ENCODE measurements around the gene GPHN. TPM values are rescaled to one million over a fixed set of nuclear protein-coding genes. Genes with fewer than 3 reads are reported as not detected.

GPHN gene
- total and polyA plus RNA-seq, 2 of the 4 experiments (the other 2 are of a cell fraction): 8.0 to 8.1 TPM

DNA sequence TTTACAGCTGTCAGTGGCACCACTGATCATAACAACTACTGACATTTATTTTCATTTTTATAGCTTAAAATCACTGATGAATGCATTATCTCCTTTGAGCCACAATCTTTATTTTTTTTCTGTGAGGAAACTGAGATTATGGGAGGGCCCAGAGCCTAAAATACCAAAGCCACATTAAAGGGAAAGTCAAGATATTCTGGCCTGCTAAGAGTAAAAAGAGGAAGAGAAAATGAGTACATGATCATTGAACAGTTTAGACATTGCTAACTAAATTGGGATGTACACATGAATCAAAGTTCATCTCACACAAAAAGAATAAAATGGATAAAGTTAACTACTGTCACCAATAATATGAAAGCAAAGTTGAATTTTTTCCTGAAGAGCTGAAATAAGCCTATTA, 510.8 kb downstream of the GPHN start:
- H3K23ac ChIP-seq (ENCODE audit: low read depth, low read length): no peak overlapping the region
- intact Hi-C loops (cut with micrococcal nuclease) (no loop called here), dilution Hi-C loops (cut with HindIII; ENCODE audit: low sequenced_read_pairs, unreplicated experiment) (no loop called here), in situ Hi-C loops (cut with MboI; ENCODE audit: low sequenced_read_pairs) (no loop called here)
- no peak overlapping the region for H4K8ac ChIP-seq (ENCODE audit: low read depth in 2 of 2, low read length in 2 of 2)
- TF ChIP-seq, protein P1, sequence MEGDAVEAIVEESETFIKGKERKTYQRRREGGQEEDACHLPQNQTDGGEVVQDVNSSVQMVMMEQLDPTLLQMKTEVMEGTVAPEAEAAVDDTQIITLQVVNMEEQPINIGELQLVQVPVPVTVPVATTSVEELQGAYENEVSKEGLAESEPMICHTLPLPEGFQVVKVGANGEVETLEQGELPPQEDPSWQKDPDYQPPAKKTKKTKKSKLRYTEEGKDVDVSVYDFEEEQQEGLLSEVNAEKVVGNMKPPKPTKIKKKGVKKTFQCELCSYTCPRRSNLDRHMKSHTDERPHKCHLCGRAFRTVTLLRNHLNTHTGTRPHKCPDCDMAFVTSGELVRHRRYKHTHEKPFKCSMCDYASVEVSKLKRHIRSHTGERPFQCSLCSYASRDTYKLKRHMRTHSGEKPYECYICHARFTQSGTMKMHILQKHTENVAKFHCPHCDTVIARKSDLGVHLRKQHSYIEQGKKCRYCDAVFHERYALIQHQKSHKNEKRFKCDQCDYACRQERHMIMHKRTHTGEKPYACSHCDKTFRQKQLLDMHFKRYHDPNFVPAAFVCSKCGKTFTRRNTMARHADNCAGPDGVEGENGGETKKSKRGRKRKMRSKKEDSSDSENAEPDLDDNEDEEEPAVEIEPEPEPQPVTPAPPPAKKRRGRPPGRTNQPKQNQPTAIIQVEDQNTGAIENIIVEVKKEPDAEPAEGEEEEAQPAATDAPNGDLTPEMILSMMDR (conservative IDR thresholded peaks at IDR 0.05; ENCODE audit: low read depth, low read length): no peak
- TF ChIP-seq CHD1 (IDR thresholded peaks at IDR 0.05; ENCODE audit: low read depth, low read length): no peak
- TF ChIP-seq FOS (IDR thresholded peaks at IDR 0.05; ENCODE audit: low read depth, low read length): no peak
- TF ChIP-seq SMC3 (IDR thresholded peaks at IDR 0.05; ENCODE audit: low read depth, low read length): no peak
- no peak for TF ChIP-seq RCOR1 (IDR thresholded peaks at IDR 0.05; ENCODE audit: insufficient replicate concordance, low read length)
- TF ChIP-seq BHLHE40 (IDR thresholded peaks at IDR 0.05; ENCODE audit: low read depth, low read length): no peak
- no peak for TF ChIP-seq RFX5 (IDR thresholded peaks at IDR 0.05; ENCODE audit: low read depth, low read length)
- TF ChIP-seq RAD21 (IDR thresholded peaks at IDR 0.05; ENCODE audit: low read length): no peak
- TF ChIP-seq, protein P2, sequence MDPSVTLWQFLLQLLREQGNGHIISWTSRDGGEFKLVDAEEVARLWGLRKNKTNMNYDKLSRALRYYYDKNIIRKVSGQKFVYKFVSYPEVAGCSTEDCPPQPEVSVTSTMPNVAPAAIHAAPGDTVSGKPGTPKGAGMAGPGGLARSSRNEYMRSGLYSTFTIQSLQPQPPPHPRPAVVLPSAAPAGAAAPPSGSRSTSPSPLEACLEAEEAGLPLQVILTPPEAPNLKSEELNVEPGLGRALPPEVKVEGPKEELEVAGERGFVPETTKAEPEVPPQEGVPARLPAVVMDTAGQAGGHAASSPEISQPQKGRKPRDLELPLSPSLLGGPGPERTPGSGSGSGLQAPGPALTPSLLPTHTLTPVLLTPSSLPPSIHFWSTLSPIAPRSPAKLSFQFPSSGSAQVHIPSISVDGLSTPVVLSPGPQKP (IDR thresholded peaks at IDR 0.05; ENCODE audit: borderline replicate concordance, low read depth, low read length): no peak
- TF ChIP-seq, protein P3, sequence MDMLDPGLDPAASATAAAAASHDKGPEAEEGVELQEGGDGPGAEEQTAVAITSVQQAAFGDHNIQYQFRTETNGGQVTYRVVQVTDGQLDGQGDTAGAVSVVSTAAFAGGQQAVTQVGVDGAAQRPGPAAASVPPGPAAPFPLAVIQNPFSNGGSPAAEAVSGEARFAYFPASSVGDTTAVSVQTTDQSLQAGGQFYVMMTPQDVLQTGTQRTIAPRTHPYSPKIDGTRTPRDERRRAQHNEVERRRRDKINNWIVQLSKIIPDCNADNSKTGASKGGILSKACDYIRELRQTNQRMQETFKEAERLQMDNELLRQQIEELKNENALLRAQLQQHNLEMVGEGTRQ (IDR thresholded peaks at IDR 0.05; ENCODE audit: low read depth, low read length): no peak
- no peak for TF ChIP-seq MAFK (IDR thresholded peaks at IDR 0.05; ENCODE audit: low read depth, low read length)
- TF ChIP-seq MAZ (IDR thresholded peaks at IDR 0.05; ENCODE audit: borderline replicate concordance, low read depth, low read length): no peak
- no peak for DNase-seq
- H4K5ac ChIP-seq (ENCODE audit: low read depth, low read length): no peak overlapping the region
- no peaks in the 10 kb centered on the region for H4K20me1 ChIP-seq (ENCODE audit: insufficient read depth, low read length)
- H3K9me1 ChIP-seq (ENCODE audit: insufficient read depth, low read length): no peaks in the 10 kb centered on the region
- no peak overlapping the region for H3K18ac ChIP-seq (ENCODE audit: low read depth, low read length)
- no peak overlapping the region for H2AFZ ChIP-seq (replicated peaks; ENCODE audit: low read length, poor library complexity)
- H3K4me2 ChIP-seq (ENCODE audit: low read depth, low read length): no peak overlapping the region
- no peaks in the 10 kb centered on the region for H3K4me1 ChIP-seq (ENCODE audit: control insufficient read depth, insufficient read depth, low read length)
- no peaks in the 10 kb centered on the region for H3K36me3 ChIP-seq (ENCODE audit: control insufficient read depth, insufficient read depth, low read length)
- H3K27ac ChIP-seq (ENCODE audit: insufficient read depth, low read length): no peak overlapping the region
- no peak overlapping the region for H2BK15ac ChIP-seq (ENCODE audit: low read depth, low read length)
- no peak overlapping the region for H4K91ac ChIP-seq (ENCODE audit: insufficient read depth, low read depth, low read length)
- no peak for ATAC-seq (ENCODE audit: low read depth)
- H3K9me3 ChIP-seq (ENCODE audit: control insufficient read depth, insufficient read depth, low read length): no peaks in the 10 kb centered on the region
- no peak overlapping the region for H3K4me3 ChIP-seq (ENCODE audit: insufficient read depth, low read depth, low read length)
- H2BK20ac ChIP-seq (ENCODE audit: low read depth, low read length): no peak overlapping the region
- H3K79me1 ChIP-seq (ENCODE audit: low read depth in 1 of 2, low read length in 2 of 2): no peaks in the 10 kb centered on the region
- no peak overlapping the region for H2BK5ac ChIP-seq (ENCODE audit: low read depth, low read length, poor library complexity, severe bottlenecking)
- ChIA-PET POLR2A (ENCODE audit: unreplicated experiment) (no interaction called here), CTCF (no interaction called here)
- H3K14ac ChIP-seq (replicated peaks; ENCODE audit: low read depth, low read length): no peak overlapping the region
- H2AK9ac ChIP-seq (replicated peaks; ENCODE audit: low read depth, low read length, poor library complexity): no peak overlapping the region
- no peaks in the 10 kb centered on the region for H3K27me3 ChIP-seq (ENCODE audit: control insufficient read depth, insufficient read depth, low read length)
- no TSS peak for BruUV-seq (replicated peaks)
- H2BK120ac ChIP-seq (ENCODE audit: low read depth, low read length): no peak overlapping the region
- no peak overlapping the region for H3K4ac ChIP-seq (ENCODE audit: low read depth, low read length)
- no peak overlapping the region for H2AK5ac ChIP-seq (ENCODE audit: low read depth, low read length)
- H3K56ac ChIP-seq (ENCODE audit: extremely low read depth, insufficient read depth, low read length): no peak overlapping the region
- no peak overlapping the region for H3K9ac ChIP-seq (ENCODE audit: low read depth, low read length)
